ENCODE measurements around the gene MAFB. TPM values are rescaled to one million over a fixed set of nuclear protein-coding genes. Genes with fewer than 3 reads are reported as not detected.

The MAFB gene
- total RNA-seq, 1 experiment from 2014 or later: 0.17 TPM

DNA sequence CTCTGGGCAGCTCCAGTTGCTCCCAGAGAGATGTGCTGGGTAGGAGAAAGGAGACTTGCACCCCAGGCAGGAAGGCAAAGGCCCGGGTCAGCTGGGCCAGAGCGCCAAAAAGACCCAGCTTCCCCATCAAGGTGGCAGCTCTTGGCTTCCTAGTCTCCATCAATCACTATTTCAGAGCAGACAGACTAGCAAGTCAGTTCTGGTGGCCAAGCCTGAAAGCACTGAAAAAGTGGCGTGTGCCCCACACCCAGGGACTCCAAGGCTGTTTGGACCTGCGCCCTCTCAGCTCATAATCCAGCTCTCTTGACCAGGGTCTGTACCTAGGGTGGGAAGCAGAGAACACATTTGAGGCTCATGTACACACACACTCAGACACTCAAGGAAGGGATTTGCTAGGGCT lies 3.7 kb downstream of the MAFB start:
- no peak for DNase-seq
- CTCF ChIA-PET: interaction anchor here (0.6 kb wide), 1 partner anchor 533 kb away, joined by 3 read pairs; no protein-coding TSS in a partner anchor
- Mint-ChIP-seq H3K4me3 (ENCODE audit: low read depth, unreplicated experiment) (no peak overlapping the region), H3K4me1 (ENCODE audit: low read depth, unreplicated experiment) (peaks cover 6% of the 10 kb centered on the region), H3K27me3 (ENCODE audit: unreplicated experiment) (peaks cover 100% of the 10 kb centered on the region), H3K9me3 (ENCODE audit: low read depth, unreplicated experiment) (no peaks in the 10 kb centered on the region), H3K36me3 (ENCODE audit: insufficient read depth, unreplicated experiment) (peaks cover 17% of the 10 kb centered on the region), H3K27ac (ENCODE audit: unreplicated experiment) (no peak overlapping the region)
- no TSS peak for BruUV-seq (replicated peaks)
- TF ChIP-seq, protein P1, sequence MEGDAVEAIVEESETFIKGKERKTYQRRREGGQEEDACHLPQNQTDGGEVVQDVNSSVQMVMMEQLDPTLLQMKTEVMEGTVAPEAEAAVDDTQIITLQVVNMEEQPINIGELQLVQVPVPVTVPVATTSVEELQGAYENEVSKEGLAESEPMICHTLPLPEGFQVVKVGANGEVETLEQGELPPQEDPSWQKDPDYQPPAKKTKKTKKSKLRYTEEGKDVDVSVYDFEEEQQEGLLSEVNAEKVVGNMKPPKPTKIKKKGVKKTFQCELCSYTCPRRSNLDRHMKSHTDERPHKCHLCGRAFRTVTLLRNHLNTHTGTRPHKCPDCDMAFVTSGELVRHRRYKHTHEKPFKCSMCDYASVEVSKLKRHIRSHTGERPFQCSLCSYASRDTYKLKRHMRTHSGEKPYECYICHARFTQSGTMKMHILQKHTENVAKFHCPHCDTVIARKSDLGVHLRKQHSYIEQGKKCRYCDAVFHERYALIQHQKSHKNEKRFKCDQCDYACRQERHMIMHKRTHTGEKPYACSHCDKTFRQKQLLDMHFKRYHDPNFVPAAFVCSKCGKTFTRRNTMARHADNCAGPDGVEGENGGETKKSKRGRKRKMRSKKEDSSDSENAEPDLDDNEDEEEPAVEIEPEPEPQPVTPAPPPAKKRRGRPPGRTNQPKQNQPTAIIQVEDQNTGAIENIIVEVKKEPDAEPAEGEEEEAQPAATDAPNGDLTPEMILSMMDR (IDR thresholded peaks at IDR 0.05; ENCODE audit: unreplicated experiment): no peak
- intact Hi-C loops (cut with micrococcal nuclease; ENCODE audit: unreplicated experiment): no loop called here

DNA sequence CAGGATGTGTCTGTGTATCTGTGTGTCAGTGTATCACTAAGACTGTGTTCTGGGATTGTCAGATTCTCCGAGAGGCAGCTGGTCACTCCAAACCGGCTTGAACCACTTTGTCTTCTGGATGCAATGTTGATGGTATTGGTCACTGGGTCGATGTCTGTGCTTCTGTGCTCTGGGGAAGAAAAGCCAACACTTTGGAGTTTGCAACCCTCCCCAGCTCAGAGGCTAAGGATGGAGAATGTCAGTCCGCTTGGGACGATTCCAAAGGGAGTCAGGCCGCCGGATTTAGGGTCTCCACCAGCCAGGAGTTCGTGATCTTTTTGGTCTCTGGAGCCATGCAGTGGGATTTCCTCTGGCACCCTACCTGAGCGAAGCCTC lies 5.2 kb downstream of the MAFB start:
- intact Hi-C loops (cut with micrococcal nuclease; ENCODE audit: unreplicated experiment): no loop called here
- Mint-ChIP-seq H3K27ac (ENCODE audit: unreplicated experiment) (no peak overlapping the region), H3K4me1 (ENCODE audit: low read depth, unreplicated experiment) (no peaks in the 10 kb centered on the region), H3K4me3 (ENCODE audit: low read depth, unreplicated experiment) (no peak overlapping the region), H3K9me3 (ENCODE audit: low read depth, unreplicated experiment) (no peaks in the 10 kb centered on the region), H3K36me3 (ENCODE audit: insufficient read depth, unreplicated experiment) (peaks cover 6% of the 10 kb centered on the region), H3K27me3 (ENCODE audit: unreplicated experiment) (peaks cover 100% of the 10 kb centered on the region)
- TF ChIP-seq, protein P1 (IDR thresholded peaks at IDR 0.05; ENCODE audit: unreplicated experiment): no peak
- CTCF ChIA-PET: no interaction called here
- no peak for DNase-seq
- BruUV-seq (replicated peaks): no TSS peak

DNA sequence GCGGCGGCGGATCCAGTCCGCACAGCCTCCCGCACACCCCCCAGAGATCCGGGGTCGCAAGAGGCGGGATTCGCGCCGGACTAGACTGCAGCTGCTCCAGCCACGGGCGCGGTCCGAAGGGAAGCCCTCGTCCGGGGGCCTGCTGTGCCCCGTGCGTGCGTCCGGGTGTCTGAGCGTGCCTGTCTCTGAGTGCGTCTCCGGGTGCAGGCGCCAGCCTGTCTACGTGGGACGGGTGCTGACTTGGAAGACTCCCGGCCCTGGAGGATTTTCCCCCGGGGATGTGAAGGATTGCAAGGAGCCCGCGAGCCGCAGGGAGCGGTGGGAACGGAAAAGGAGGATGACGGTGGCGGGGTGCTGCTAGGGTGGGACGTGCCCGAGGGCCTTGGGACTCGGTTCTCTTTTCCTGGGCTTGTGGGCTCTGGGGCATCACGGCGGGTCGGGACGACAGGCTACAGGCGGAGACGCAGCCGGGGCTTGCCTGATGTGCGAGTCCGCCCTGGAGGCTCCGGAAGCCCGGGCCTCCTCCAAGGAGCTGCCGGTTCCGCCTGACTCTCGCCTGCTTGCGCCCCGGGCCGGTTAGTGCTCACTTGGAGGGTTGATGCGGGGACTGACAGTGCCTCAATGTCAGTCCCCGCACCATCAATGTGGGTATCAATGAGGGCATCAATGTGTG lies 5.7 kb downstream of the MAFB start:
- H3K4me1 Mint-ChIP-seq (ENCODE audit: low read depth, unreplicated experiment): no peaks in the 10 kb centered on the region
- no peak for DNase-seq
- H3K27me3 Mint-ChIP-seq (ENCODE audit: unreplicated experiment): peaks cover 100% of the 10 kb centered on the region
- CTCF ChIA-PET: no interaction called here
- no peak overlapping the region for H3K4me3 Mint-ChIP-seq (ENCODE audit: low read depth, unreplicated experiment)
- TF ChIP-seq, protein P1 (IDR thresholded peaks at IDR 0.05; ENCODE audit: unreplicated experiment): no peak
- no peak overlapping the region for H3K27ac Mint-ChIP-seq (ENCODE audit: unreplicated experiment)
- peaks cover under 1% of the 10 kb centered on the region for H3K36me3 Mint-ChIP-seq (ENCODE audit: insufficient read depth, unreplicated experiment)
- BruUV-seq (replicated peaks): no TSS peak
- intact Hi-C loops (cut with micrococcal nuclease; ENCODE audit: unreplicated experiment): no loop called here
- no peaks in the 10 kb centered on the region for H3K9me3 Mint-ChIP-seq (ENCODE audit: low read depth, unreplicated experiment)

DNA sequence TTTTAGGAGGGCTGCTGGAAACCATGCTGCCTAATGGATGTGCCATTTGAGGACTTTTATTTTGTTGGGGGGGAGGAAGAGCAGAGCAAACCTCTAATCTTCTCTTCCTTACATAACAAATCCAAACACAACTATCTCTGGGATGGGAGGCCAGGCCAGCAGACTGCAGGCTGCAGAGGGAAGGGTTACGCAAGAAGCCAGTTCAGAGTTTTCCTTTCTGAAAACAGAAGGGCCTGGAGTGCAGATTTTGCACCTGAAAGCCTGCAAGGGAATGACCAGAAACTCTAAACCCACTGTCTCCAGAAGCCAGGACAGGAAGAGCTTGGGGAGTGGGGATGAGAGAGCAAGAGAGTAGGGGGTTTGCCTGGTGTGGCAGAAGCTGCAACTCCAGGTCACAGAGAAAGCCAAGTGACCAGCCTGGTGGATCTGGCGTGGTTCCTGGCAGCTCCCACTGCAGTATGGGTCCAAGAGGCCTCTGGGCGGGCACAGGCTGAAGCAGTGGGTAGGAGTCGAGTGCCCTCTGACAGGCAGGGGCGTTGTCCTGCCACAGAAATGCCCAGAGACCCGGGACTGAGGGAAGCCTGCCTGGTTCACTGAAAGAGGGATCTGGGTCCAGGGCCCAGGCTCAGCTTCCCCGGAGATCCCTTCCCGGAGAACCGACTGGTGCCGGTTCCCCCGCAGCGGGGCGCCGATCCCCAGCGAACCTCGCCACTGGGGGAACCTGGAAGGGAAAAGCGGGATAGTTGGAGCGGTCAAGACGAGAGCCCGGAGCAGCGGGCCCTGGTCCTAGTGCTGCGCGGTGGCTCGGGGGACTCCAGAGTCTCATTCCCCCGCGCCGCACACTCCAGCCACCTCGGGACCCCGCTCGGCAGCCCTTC lies 6.7 kb downstream of the MAFB start:
- intact Hi-C loops (cut with micrococcal nuclease; ENCODE audit: unreplicated experiment): no loop called here
- Mint-ChIP-seq H3K27me3 (ENCODE audit: unreplicated experiment) (peaks cover 100% of the 10 kb centered on the region), H3K27ac (ENCODE audit: unreplicated experiment) (no peak overlapping the region), H3K4me3 (ENCODE audit: low read depth, unreplicated experiment) (no peak overlapping the region), H3K36me3 (ENCODE audit: insufficient read depth, unreplicated experiment) (no peaks in the 10 kb centered on the region), H3K4me1 (ENCODE audit: low read depth, unreplicated experiment) (no peaks in the 10 kb centered on the region), H3K9me3 (ENCODE audit: low read depth, unreplicated experiment) (no peaks in the 10 kb centered on the region)
- no peak for DNase-seq
- TF ChIP-seq, protein P1 (IDR thresholded peaks at IDR 0.05; ENCODE audit: unreplicated experiment): no peak
- no TSS peak for BruUV-seq (replicated peaks)
- CTCF ChIA-PET: no interaction called here
